ENCODE measurements around the gene ADARB2. TPM values are rescaled to one million over a fixed set of nuclear protein-coding genes. Genes with fewer than 3 reads are reported as not detected.

The ADARB2 gene
- total and polyA plus RNA-seq, 2 experiments from 2014 or later = 0.13 to 0.48 TPM

- Histone ChIP-seq H4K20me1 (ENCODE audit: insufficient read depth, poor library complexity, severe bottlenecking) (no peaks in the 10 kb centered on the region), H3K4me2 (no peak overlapping the region), H3K27me3 (peaks cover 6% of the 10 kb centered on the region), H3K4me1 (ENCODE audit: insufficient read depth) (no peaks in the 10 kb centered on the region), H3K4me3 (no peak overlapping the region), H3K9me3 (ENCODE audit: low read depth) (no peaks in the 10 kb centered on the region), H2AFZ (no peak overlapping the region), H3K36me3 (replicated peaks; ENCODE audit: insufficient read depth, low read depth) (no peaks in the 10 kb centered on the region), H3K79me2 (no peaks in the 10 kb centered on the region), H3K9me2 (replicated peaks; ENCODE audit: insufficient read depth) (no peaks in the 10 kb centered on the region), H3K27ac (no peak overlapping the region)
- TF ChIP-seq EZH2phosphoT487 (IDR thresholded peaks at IDR 0.05; ENCODE audit: low read depth, severe bottlenecking, unreplicated experiment) (no peak), EZH2 (IDR thresholded peaks at IDR 0.05; ENCODE audit: borderline replicate concordance) (no peak)
- TF ChIP-seq, protein P1, sequence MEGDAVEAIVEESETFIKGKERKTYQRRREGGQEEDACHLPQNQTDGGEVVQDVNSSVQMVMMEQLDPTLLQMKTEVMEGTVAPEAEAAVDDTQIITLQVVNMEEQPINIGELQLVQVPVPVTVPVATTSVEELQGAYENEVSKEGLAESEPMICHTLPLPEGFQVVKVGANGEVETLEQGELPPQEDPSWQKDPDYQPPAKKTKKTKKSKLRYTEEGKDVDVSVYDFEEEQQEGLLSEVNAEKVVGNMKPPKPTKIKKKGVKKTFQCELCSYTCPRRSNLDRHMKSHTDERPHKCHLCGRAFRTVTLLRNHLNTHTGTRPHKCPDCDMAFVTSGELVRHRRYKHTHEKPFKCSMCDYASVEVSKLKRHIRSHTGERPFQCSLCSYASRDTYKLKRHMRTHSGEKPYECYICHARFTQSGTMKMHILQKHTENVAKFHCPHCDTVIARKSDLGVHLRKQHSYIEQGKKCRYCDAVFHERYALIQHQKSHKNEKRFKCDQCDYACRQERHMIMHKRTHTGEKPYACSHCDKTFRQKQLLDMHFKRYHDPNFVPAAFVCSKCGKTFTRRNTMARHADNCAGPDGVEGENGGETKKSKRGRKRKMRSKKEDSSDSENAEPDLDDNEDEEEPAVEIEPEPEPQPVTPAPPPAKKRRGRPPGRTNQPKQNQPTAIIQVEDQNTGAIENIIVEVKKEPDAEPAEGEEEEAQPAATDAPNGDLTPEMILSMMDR (IDR thresholded peaks at IDR 0.05; ENCODE audit: poor library complexity) = no peak
- DNase-seq (ENCODE audit: low spot score) = no peak
- 79% methylated on average over 7 of the region's 7 CpGs for WGBS (ENCODE audit: low lambda C conversion rate, missing lambda C conversion rate)
Measured at GRCh38 chr10:1295756-1296480, 441.4 kb downstream of the ADARB2 start.

- Histone ChIP-seq H3K27ac (no peak overlapping the region), H3K27me3 (peaks cover 6% of the 10 kb centered on the region), H2AFZ (no peak overlapping the region), H3K4me2 (no peak overlapping the region), H3K9me2 (replicated peaks; ENCODE audit: insufficient read depth) (no peaks in the 10 kb centered on the region), H4K20me1 (ENCODE audit: insufficient read depth, poor library complexity, severe bottlenecking) (no peaks in the 10 kb centered on the region), H3K79me2 (no peaks in the 10 kb centered on the region), H3K9me3 (ENCODE audit: low read depth) (no peaks in the 10 kb centered on the region), H3K36me3 (replicated peaks; ENCODE audit: insufficient read depth, low read depth) (no peaks in the 10 kb centered on the region), H3K4me3 (no peak overlapping the region), H3K4me1 (ENCODE audit: insufficient read depth) (no peaks in the 10 kb centered on the region)
- TF ChIP-seq EZH2 (IDR thresholded peaks at IDR 0.05; ENCODE audit: borderline replicate concordance) (no peak), EZH2phosphoT487 (IDR thresholded peaks at IDR 0.05; ENCODE audit: low read depth, severe bottlenecking, unreplicated experiment) (no peak)
- TF ChIP-seq, protein P1 (IDR thresholded peaks at IDR 0.05; ENCODE audit: poor library complexity) = no peak
- no peak for DNase-seq (ENCODE audit: low spot score)
- WGBS (ENCODE audit: low lambda C conversion rate, missing lambda C conversion rate) = 87% methylated on average over 7 of the region's 7 CpGs
Measured at GRCh38 chr10:1294748-1295147, 442.6 kb downstream of the ADARB2 start.

- H2AFZ ChIP-seq = no peak overlapping the region
- no peaks in the 10 kb centered on the region for H3K4me1 ChIP-seq (ENCODE audit: insufficient read depth)
- 47% methylated on average over 10 of the region's 10 CpGs for WGBS (ENCODE audit: low lambda C conversion rate, missing lambda C conversion rate)
- DNase-seq (ENCODE audit: low spot score) = no peak
- H3K36me3 ChIP-seq (replicated peaks; ENCODE audit: insufficient read depth, low read depth) = no peaks in the 10 kb centered on the region
- TF ChIP-seq, protein P1 (IDR thresholded peaks at IDR 0.05; ENCODE audit: poor library complexity) = no peak
- no peaks in the 10 kb centered on the region for H4K20me1 ChIP-seq (ENCODE audit: insufficient read depth, poor library complexity, severe bottlenecking)
- no peaks in the 10 kb centered on the region for H3K9me3 ChIP-seq (ENCODE audit: low read depth)
- H3K4me2 ChIP-seq = peak overlapping the region; percentile 19
- H3K27ac ChIP-seq = no peak overlapping the region
- peaks cover 6% of the 10 kb centered on the region for H3K27me3 ChIP-seq
- no peak overlapping the region for H3K4me3 ChIP-seq
- H3K9me2 ChIP-seq (replicated peaks; ENCODE audit: insufficient read depth) = no peaks in the 10 kb centered on the region
- no peaks in the 10 kb centered on the region for H3K79me2 ChIP-seq
Measured at GRCh38 chr10:1293636-1294435, 443.5 kb downstream of the ADARB2 start.

Measured in hepatocyte (in vitro differentiated cells).